Measurements from ENCODE around the gene PYGO1. TPM values are rescaled to one million over a fixed set of nuclear protein-coding genes. Genes with fewer than 3 reads are reported as not detected.

PYGO1 gene
- total RNA-seq, 1 donor from 2014 or later: 9.3 TPM

DNA sequence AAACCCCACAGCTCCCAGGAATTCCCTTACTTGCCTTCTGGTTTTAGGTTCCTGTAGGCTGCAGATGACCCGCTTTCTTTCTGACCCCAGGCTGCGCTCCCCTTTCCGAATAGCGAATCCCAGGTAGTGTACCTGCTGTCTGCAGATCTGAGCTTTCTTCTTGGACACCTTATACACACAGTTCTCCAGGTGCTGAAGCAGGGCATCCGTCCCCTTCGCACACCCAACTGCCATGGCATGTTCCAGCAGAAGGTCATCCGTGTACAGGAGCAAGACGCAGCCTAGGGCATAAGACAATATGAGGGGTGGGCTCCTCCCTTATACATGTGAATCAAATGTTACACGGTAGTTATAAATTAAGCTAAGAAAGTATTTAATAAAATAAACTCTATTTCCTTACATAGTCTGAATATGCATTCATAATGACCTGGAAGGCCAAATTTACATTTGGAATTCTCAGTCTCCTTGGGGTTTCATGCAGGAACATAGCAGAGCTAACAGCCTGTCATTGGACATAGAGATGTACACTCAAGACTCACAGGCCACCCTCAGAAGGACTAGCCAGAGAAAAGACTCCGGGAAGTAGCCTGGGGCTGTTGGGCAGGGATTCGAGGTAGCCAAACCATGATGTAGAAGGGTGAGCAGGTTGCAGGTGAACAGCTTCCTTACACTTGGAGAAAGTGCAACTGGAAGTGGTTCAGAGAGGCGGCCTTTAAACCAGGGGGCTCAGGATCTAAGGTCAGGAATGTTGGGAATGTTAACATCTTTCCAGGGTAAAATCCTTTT, 72.0 kb downstream of the PYGO1 start:
- H3K79me2 ChIP-seq (ENCODE audit: low read depth): no peaks in the 10 kb centered on the region
- no peaks in the 10 kb centered on the region for H4K20me1 ChIP-seq (ENCODE audit: low read depth)
- peaks cover 4% of the 10 kb centered on the region for H3K4me1 ChIP-seq
- H3K27me3 Mint-ChIP-seq (ENCODE audit: insufficient read depth, low read depth): peaks cover 5% of the 10 kb centered on the region
- no peak overlapping the region for H3K27ac ChIP-seq
- no peak overlapping the region for H3K4me3 ChIP-seq
- TF ChIP-seq, protein P1, sequence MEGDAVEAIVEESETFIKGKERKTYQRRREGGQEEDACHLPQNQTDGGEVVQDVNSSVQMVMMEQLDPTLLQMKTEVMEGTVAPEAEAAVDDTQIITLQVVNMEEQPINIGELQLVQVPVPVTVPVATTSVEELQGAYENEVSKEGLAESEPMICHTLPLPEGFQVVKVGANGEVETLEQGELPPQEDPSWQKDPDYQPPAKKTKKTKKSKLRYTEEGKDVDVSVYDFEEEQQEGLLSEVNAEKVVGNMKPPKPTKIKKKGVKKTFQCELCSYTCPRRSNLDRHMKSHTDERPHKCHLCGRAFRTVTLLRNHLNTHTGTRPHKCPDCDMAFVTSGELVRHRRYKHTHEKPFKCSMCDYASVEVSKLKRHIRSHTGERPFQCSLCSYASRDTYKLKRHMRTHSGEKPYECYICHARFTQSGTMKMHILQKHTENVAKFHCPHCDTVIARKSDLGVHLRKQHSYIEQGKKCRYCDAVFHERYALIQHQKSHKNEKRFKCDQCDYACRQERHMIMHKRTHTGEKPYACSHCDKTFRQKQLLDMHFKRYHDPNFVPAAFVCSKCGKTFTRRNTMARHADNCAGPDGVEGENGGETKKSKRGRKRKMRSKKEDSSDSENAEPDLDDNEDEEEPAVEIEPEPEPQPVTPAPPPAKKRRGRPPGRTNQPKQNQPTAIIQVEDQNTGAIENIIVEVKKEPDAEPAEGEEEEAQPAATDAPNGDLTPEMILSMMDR (IDR thresholded peaks at IDR 0.05): no peak
- TF ChIP-seq EZH2 (IDR thresholded peaks at IDR 0.05): no peak
- TF ChIP-seq EZH2phosphoT487 (IDR thresholded peaks at IDR 0.05): no peak
- H3K9me3 ChIP-seq (ENCODE audit: low read depth): no peaks in the 10 kb centered on the region
- no peaks in the 10 kb centered on the region for H3K36me3 Mint-ChIP-seq
- peaks cover 14% of the 10 kb centered on the region for H3K4me1 Mint-ChIP-seq
- no peaks in the 10 kb centered on the region for H3K27me3 ChIP-seq
- no peaks in the 10 kb centered on the region for H3K9me3 Mint-ChIP-seq
- no peak overlapping the region for H3K4me2 ChIP-seq
- H3K9ac ChIP-seq: no peak overlapping the region
- no peak overlapping the region for H3K4me3 Mint-ChIP-seq
- DNase-seq (ENCODE audit: low spot score): no peak
- peak overlapping the region; percentile 6 for H2AFZ ChIP-seq (replicated peaks)
- no peak overlapping the region for H3K27ac Mint-ChIP-seq
- H3K36me3 ChIP-seq: no peaks in the 10 kb centered on the region
- H3F3A ChIP-seq (ENCODE audit: low read depth): no peaks in the 10 kb centered on the region

DNA sequence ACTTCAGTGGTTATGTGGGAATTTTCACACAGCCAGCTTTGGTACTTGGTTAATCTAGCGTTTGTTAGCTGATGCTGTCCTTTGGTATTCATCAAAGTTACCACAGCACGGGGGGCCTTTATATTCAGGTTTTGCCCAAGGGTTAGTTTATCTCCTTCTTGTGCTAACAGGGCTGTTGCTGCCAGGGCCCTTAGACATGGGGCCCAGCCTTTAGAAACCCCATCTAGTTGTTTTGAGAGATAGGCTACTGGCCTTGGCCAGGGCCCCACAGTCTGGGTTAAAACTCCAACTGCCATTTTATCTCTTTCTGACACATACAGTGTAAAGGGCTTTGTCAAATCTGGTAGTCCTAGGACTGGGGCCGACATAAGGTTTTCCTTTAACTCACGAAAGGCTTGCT, 72.7 kb downstream of the PYGO1 start:
- no peak overlapping the region for H3K4me3 Mint-ChIP-seq
- H3K27me3 Mint-ChIP-seq (ENCODE audit: insufficient read depth, low read depth): peaks cover 5% of the 10 kb centered on the region
- H3K36me3 ChIP-seq: no peaks in the 10 kb centered on the region
- no peak overlapping the region for H3K27ac ChIP-seq
- peak overlapping the region; percentile 6 for H2AFZ ChIP-seq (replicated peaks)
- no peaks in the 10 kb centered on the region for H4K20me1 ChIP-seq (ENCODE audit: low read depth)
- H3K4me1 Mint-ChIP-seq: peaks cover 14% of the 10 kb centered on the region
- no peaks in the 10 kb centered on the region for H3F3A ChIP-seq (ENCODE audit: low read depth)
- H3K4me3 ChIP-seq: no peak overlapping the region
- no peaks in the 10 kb centered on the region for H3K36me3 Mint-ChIP-seq
- no peaks in the 10 kb centered on the region for H3K27me3 ChIP-seq
- H3K4me2 ChIP-seq: no peak overlapping the region
- H3K4me1 ChIP-seq: peaks cover 4% of the 10 kb centered on the region
- H3K79me2 ChIP-seq (ENCODE audit: low read depth): no peaks in the 10 kb centered on the region
- no peaks in the 10 kb centered on the region for H3K9me3 ChIP-seq (ENCODE audit: low read depth)
- H3K9ac ChIP-seq: no peak overlapping the region
- no peak for DNase-seq (ENCODE audit: low spot score)
- no peaks in the 10 kb centered on the region for H3K9me3 Mint-ChIP-seq
- TF ChIP-seq EZH2 (IDR thresholded peaks at IDR 0.05) (no peak), EZH2phosphoT487 (IDR thresholded peaks at IDR 0.05) (no peak)
- TF ChIP-seq, protein P1 (IDR thresholded peaks at IDR 0.05): no peak
- H3K27ac Mint-ChIP-seq: no peak overlapping the region

DNA sequence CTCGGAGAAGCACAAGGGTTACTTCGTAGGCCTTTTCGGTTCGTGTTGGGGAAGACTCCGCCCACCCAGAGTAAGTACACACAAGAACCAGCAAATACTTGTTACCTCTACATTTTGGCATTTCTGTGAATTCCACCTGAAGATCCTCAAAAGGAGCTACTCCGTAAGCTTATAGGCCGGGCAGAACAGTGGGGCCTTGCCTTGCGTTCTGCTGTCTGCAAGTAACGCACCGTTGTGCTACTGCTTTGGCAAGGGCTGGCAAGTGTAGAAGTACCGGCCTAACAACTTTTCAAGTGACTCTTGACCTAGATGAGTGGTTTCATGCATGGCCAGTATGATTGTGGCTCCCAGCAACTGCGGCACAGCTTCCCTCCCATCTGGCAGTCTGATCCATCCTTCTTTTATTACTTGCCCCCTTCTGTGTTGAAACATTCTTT, 73.7 kb downstream of the PYGO1 start:
- Histone ChIP-seq H3K9me3 (ENCODE audit: low read depth) (no peaks in the 10 kb centered on the region), H3K36me3 (no peaks in the 10 kb centered on the region), H3K4me2 (no peak overlapping the region), H3K79me2 (ENCODE audit: low read depth) (no peaks in the 10 kb centered on the region), H3K27me3 (no peaks in the 10 kb centered on the region), H3K9ac (no peak overlapping the region), H3K4me3 (no peak overlapping the region), H4K20me1 (ENCODE audit: low read depth) (no peaks in the 10 kb centered on the region), H2AFZ (replicated peaks) (peak overlapping the region; percentile 50), H3K27ac (no peak overlapping the region), H3K4me1 (peaks cover 4% of the 10 kb centered on the region), H3F3A (ENCODE audit: low read depth) (no peaks in the 10 kb centered on the region)
- Mint-ChIP-seq H3K4me3 (no peak overlapping the region), H3K9me3 (no peaks in the 10 kb centered on the region), H3K36me3 (no peaks in the 10 kb centered on the region), H3K27me3 (ENCODE audit: insufficient read depth, low read depth) (peaks cover 5% of the 10 kb centered on the region), H3K27ac (peak overlapping the region; percentile 21), H3K4me1 (peaks cover 14% of the 10 kb centered on the region)
- DNase-seq (ENCODE audit: low spot score): no peak
- no peak for TF ChIP-seq EZH2 (IDR thresholded peaks at IDR 0.05)
- TF ChIP-seq, protein P1 (IDR thresholded peaks at IDR 0.05): no peak
- no peak for TF ChIP-seq EZH2phosphoT487 (IDR thresholded peaks at IDR 0.05)

All from neural progenitor cell (in vitro differentiated cells).